Measurements from ENCODE around the gene MEX3A.
"Not testable (repeated sequence)": the region's sequence is repeated elsewhere in the genome, so short reads cannot be mapped to it uniquely, and the experiment has no call there.

MEX3A gene

GRCh38 chr1:156082309-156083091 lies at the start of gene MEX3A:
Gene MEX3A (minus strand): TSS chr1:156082465. CDS start chr1:156081998, 467 bp downstream.
- DNase-seq (ENCODE audit: low read depth), result peak; percentile 54

- DNase-seq (ENCODE audit: low read depth), result no peak
Observed at GRCh38 chr1:156130578-156130942, 48.3 kb upstream of the MEX3A start.

- peak; percentile 71 for DNase-seq (ENCODE audit: low read depth)
Observed at GRCh38 chr1:156129687-156130577, 47.7 kb upstream of the MEX3A start.

GRCh38 chr1:156128654-156129597 lies 46.7 kb upstream of the MEX3A start:
- no peak for DNase-seq (ENCODE audit: low read depth)

- no peak for DNase-seq (ENCODE audit: low read depth)
Observed at GRCh38 chr1:156128308-156128653, 46.0 kb upstream of the MEX3A start.

GRCh38 chr1:156126630-156127534 lies 44.6 kb upstream of the MEX3A start:
- peak; percentile 53 for DNase-seq (ENCODE audit: low read depth)

GRCh38 chr1:156126043-156126629 lies 43.9 kb upstream of the MEX3A start:
- peak; percentile 33 for DNase-seq (ENCODE audit: low read depth)

GRCh38 chr1:156125544-156125943 lies 43.3 kb upstream of the MEX3A start:
- DNase-seq (ENCODE audit: low read depth), result not testable (repeated sequence)

- no peak for DNase-seq (ENCODE audit: low read depth)
Observed at GRCh38 chr1:156124557-156125483, 42.6 kb upstream of the MEX3A start.

- peak; percentile 59 for DNase-seq (ENCODE audit: low read depth)
Observed at GRCh38 chr1:156123356-156124196, 41.3 kb upstream of the MEX3A start.

- DNase-seq (ENCODE audit: low read depth), result no peak
Observed at GRCh38 chr1:156122519-156123355, 40.5 kb upstream of the MEX3A start.

- DNase-seq (ENCODE audit: low read depth), result no peak
Observed at GRCh38 chr1:156122086-156122485, 39.8 kb upstream of the MEX3A start.

- no peak for DNase-seq (ENCODE audit: low read depth)
Observed at GRCh38 chr1:156121457-156121856, 39.2 kb upstream of the MEX3A start.

GRCh38 chr1:156121005-156121404 lies 38.7 kb upstream of the MEX3A start:
- DNase-seq (ENCODE audit: low read depth), result not testable (repeated sequence)

- DNase-seq (ENCODE audit: low read depth), result no peak
Observed at GRCh38 chr1:156120318-156120717, 38.1 kb upstream of the MEX3A start.

- DNase-seq (ENCODE audit: low read depth), result no peak
Observed at GRCh38 chr1:156119503-156120209, 37.4 kb upstream of the MEX3A start.
